Measurements from ENCODE around the gene TSSK3. TPM values are rescaled to one million over a fixed set of nuclear protein-coding genes. Genes with fewer than 3 reads are reported as not detected.
A peak's percentile ranks its signal among the peaks of the same experiment; 100 is the strongest.

Gene TSSK3
- total RNA-seq, 1 experiment from 2014 or later: 1.6 TPM

- no peak for DNase-seq
- H3T11ph ChIP-seq (ENCODE audit: low read length): no peak overlapping the region
- no peak overlapping the region for H3K9ac ChIP-seq (ENCODE audit: extremely low read depth, insufficient read length, low read length)
- H4K8ac ChIP-seq (replicated peaks; ENCODE audit: insufficient read length, low read depth, low read length): no peak overlapping the region
- no peak overlapping the region for H4K91ac ChIP-seq (ENCODE audit: insufficient read length, low read depth, low read length)
- H2BK15ac ChIP-seq (ENCODE audit: low read depth, low read length): no peak overlapping the region
- H3K4me1 Mint-ChIP-seq: peaks cover 14 to 15% of the 10 kb centered on the region in 2 experiments
- H3K14ac ChIP-seq (ENCODE audit: insufficient read depth, low read length): no peak overlapping the region
- H3K23me2 ChIP-seq (ENCODE audit: insufficient read length, low read depth, low read length, poor library complexity, severe bottlenecking): peaks cover 4% of the 10 kb centered on the region
- H3K4me2 ChIP-seq (ENCODE audit: insufficient read depth, insufficient read length, low read length): no peak overlapping the region
- no peak overlapping the region for H2BK20ac ChIP-seq (ENCODE audit: low read depth, low read length, poor library complexity, severe bottlenecking)
- no peaks in the 10 kb centered on the region for H3K27me3 ChIP-seq (ENCODE audit: insufficient read depth, low read length)
- no peaks in the 10 kb centered on the region for H3K27me3 Mint-ChIP-seq (ENCODE audit: low read depth)
- H3K56ac ChIP-seq (ENCODE audit: insufficient read length, low read depth, low read length): no peak overlapping the region
- peaks cover 5% of the 10 kb centered on the region; the same call in 1 of the 2 replicates for H3K4me1 ChIP-seq (ENCODE audit: insufficient read depth, low read length)
- WGBS (ENCODE audit: extremely low coverage, insufficient read length, low lambda C conversion rate): no CpG with 5 or more reads among the region's 3 CpGs
- no peak overlapping the region for H2AK5ac ChIP-seq (ENCODE audit: insufficient read length, low read length)
- peaks cover 4 to 7% of the 10 kb centered on the region in 2 experiments; a peak in 4 of 5 replicates for H3K9me3 Mint-ChIP-seq
- H2BK5ac ChIP-seq (ENCODE audit: insufficient read length, low read length): no peak overlapping the region
- H3K36me3 Mint-ChIP-seq (ENCODE audit: insufficient read depth in 1 of 3, low read depth in 3 of 3): peaks cover 9 to 21% (median 20%) of the 10 kb centered on the region in 3 experiments
- H3K79me2 ChIP-seq (ENCODE audit: insufficient read depth, low read length): no peaks in the 10 kb centered on the region; the same call in 1 of the 2 replicates
- H3K4ac ChIP-seq (ENCODE audit: low read depth, low read length): no peak overlapping the region
- no peak overlapping the region for H2BK120ac ChIP-seq (ENCODE audit: low read depth, low read length, poor library complexity, severe bottlenecking)
- TF ChIP-seq CTCF (conservative IDR thresholded peaks at IDR 0.05): no peak
- H3K79me1 ChIP-seq (ENCODE audit: insufficient read depth, low read depth, low read length, poor library complexity, severe bottlenecking): peaks cover 5% of the 10 kb centered on the region
- H3K9me3 ChIP-seq (ENCODE audit: control insufficient read depth, low read depth, low read length): no peaks in the 10 kb centered on the region
- H3K4me3 Mint-ChIP-seq: peak overlapping the region; percentile 100; a peak in 3 of 5 replicates
- no peak overlapping the region for H4K5ac ChIP-seq (ENCODE audit: insufficient read length, low read depth, low read length)
- H3K18ac ChIP-seq (ENCODE audit: insufficient read length, low read depth, low read length): no peak overlapping the region
- no peak overlapping the region for H2BK12ac ChIP-seq (ENCODE audit: insufficient read length, low read depth, low read length)
- H2AFZ ChIP-seq (ENCODE audit: low read length): no peak overlapping the region
- H4K20me1 ChIP-seq (ENCODE audit: control insufficient read depth, insufficient read depth, insufficient read length): no peaks in the 10 kb centered on the region
- no peak overlapping the region for H3K27ac Mint-ChIP-seq
- H3K23ac ChIP-seq (ENCODE audit: insufficient read length, low read depth, low read length): no peak overlapping the region
- H3K27ac ChIP-seq (ENCODE audit: insufficient read length, low read depth, low read length): no peak overlapping the region
Measured at GRCh38 chr1:32392325-32392724, 30.0 kb downstream of the TSSK3 start.

Measured in H9 (cell line).